Measurements from ENCODE around the gene ATP6V1E1.
A peak's percentile ranks its signal among the peaks of the same experiment; 100 is the strongest.
"Not testable (repeated sequence)": the region's sequence is repeated elsewhere in the genome, so short reads cannot be mapped to it uniquely, and the experiment has no call there.

Gene ATP6V1E1

DNA sequence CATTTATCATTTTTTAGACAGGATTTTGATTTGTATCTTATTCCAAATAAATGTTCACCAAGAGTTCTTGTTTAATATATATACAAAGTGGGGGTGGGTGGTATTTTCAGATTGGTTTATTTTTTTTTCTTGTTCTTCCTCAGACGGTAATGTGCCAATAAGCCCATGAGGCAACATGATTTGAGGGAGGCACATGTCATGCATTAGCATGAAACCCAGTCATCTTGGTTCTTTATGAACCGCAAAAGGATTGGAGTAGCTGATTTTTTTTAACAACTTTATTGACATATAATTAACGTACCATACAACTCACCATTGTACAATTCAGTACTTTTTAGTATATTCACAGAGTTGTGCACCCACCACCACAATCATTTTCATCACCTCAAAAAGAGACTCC is 12.7 kb upstream of the ATP6V1E1 start:
- no peak for DNase-seq (ENCODE audit: low read depth)
- no peak overlapping the region for H3K4me3 ChIP-seq (ENCODE audit: low read depth, low read length)
- TF ChIP-seq, protein P1, sequence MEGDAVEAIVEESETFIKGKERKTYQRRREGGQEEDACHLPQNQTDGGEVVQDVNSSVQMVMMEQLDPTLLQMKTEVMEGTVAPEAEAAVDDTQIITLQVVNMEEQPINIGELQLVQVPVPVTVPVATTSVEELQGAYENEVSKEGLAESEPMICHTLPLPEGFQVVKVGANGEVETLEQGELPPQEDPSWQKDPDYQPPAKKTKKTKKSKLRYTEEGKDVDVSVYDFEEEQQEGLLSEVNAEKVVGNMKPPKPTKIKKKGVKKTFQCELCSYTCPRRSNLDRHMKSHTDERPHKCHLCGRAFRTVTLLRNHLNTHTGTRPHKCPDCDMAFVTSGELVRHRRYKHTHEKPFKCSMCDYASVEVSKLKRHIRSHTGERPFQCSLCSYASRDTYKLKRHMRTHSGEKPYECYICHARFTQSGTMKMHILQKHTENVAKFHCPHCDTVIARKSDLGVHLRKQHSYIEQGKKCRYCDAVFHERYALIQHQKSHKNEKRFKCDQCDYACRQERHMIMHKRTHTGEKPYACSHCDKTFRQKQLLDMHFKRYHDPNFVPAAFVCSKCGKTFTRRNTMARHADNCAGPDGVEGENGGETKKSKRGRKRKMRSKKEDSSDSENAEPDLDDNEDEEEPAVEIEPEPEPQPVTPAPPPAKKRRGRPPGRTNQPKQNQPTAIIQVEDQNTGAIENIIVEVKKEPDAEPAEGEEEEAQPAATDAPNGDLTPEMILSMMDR (IDR thresholded peaks at IDR 0.05; ENCODE audit: low read depth, low read length, missing control alignments): no peak

DNA sequence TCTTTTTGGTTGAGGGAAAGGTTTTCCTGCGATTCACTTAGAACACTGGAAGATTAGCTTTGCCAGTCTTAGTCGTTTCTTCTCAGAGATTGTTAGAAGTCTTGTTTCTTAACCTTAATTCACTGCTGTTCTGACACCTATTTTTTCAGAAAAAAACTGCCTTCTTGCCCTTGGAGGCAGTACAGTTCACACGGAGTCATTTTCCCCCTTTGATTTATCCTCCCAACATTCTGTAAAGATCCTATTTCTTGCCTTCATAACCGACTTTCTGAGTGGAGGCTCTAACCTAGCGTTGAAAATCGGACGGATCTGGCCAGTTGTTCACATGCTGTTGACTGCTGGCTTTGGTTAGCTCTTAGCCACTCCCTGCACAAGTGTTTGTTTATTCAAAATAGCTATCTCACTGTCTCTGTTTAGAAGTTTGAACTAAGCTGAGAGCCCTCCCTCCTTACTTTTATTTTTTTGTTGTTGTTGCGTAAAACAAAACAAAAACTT is 10.7 kb upstream of the ATP6V1E1 start:
- TF ChIP-seq, protein P1 (IDR thresholded peaks at IDR 0.05; ENCODE audit: low read depth, low read length, missing control alignments): no peak
- DNase-seq (ENCODE audit: low read depth): no peak
- peak overlapping the region; percentile 68 for H3K4me3 ChIP-seq (ENCODE audit: low read depth, low read length)

DNA sequence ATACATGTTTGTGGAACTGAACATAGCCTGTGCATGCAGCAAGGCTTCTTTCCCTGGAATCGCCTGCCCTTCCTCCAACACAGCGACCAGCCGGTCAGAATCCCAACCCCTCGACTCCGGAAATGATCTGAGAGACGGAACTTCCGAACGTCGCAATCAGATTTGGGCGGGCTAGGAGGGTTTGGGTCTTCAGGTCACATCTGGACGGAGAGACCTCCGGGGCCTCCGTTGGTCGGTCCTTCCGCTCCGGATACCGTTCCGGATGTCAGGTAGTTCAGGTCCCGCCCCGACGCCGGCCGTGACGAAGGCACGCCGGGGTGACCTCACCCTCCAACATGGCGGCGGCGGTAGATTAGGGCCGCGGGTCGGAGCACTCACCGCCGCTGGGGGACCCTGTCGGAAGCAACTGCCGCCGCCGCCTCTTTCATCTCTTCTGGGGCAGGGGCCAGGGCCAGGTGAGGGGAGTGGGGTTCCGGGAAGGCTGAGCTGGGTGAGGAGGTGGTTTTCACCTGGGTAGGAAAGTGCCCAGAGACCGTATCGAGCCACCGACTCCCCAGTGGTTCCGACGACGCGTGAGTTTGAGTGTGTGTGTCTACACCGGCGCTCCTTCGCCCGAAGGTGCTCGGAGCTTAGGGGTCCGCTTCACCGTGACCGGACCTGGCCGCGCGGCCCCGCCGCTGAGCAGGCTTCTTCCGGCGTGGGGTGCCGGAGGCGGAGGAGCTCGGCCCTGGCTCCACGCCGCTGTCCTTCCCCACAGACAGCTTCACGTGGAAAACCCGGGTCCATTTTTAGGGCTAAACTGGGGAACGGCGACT is 10.1 kb upstream of the ATP6V1E1 start, which contains the start of gene BCL2L13:
Gene BCL2L13, plus strand, starts transcription at position 326 of the 815 bp plus-strand sequence. CDS start 16,955 bp downstream, outside the sequence.
- TF ChIP-seq, protein P1 (IDR thresholded peaks at IDR 0.05; ENCODE audit: low read depth, low read length, missing control alignments): no peak

DNA sequence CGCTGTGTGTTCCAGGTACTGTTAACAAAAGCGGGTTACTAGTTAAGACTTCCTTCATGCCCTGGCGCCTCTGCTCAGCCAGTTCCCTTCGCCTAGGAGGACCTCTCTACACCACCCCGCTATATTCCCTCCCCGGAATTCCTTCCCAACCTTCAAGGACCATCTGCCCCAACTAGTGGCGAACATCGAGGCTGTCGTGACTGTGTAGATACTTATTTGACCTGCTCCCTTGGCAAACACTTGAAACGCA is 9.6 kb upstream of the ATP6V1E1 start:
- peak overlapping the region; percentile 68 for H3K4me3 ChIP-seq (ENCODE audit: low read depth, low read length)
- TF ChIP-seq, protein P1 (IDR thresholded peaks at IDR 0.05; ENCODE audit: low read depth, low read length, missing control alignments): peak; percentile 15
- no peak for DNase-seq (ENCODE audit: low read depth)

More for the DNA sequence above, 10.1 kb upstream of the ATP6V1E1 start, which contains the start of gene BCL2L13:
- DNase-seq (ENCODE audit: low read depth): peak; percentile 80
- H3K4me3 ChIP-seq (ENCODE audit: low read depth, low read length): peak within 1 kb of the TSS; percentile 68

DNA sequence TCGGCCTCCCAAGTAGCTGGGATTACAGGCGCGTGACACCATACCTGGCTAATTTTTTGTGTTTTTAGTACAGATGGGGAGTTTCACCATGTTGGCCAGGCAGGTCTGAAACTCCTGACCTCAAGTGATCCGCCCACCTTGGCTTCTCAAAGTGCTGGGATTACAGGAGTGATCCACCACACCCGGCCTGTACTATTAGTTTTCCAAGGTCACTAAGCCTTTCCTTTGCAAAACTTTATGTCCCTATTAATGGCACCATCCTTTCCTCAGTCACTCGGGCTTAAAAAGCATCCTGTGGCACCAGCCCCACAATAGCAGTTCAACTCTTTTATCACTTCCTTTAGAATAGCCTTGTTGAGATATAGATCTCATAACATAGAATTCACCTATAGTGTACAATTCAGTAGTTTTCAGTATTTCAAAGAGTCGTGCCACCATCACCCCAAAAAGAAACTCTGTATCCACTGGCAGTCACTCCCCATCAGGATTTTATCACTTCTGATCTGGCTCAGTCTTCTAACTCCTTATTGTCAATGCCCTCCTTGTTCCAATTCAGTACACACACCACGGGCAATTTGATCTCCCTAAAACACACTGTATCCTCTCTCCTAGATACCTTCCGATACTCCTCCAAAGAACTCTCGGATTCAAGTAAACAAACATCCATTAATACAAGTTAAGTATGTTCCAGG is 9.1 kb upstream of the ATP6V1E1 start:
- TF ChIP-seq, protein P1 (IDR thresholded peaks at IDR 0.05; ENCODE audit: low read depth, low read length, missing control alignments): no peak
- DNase-seq (ENCODE audit: low read depth): no peak
- H3K4me3 ChIP-seq (ENCODE audit: low read depth, low read length): peak overlapping the region; percentile 68

DNA sequence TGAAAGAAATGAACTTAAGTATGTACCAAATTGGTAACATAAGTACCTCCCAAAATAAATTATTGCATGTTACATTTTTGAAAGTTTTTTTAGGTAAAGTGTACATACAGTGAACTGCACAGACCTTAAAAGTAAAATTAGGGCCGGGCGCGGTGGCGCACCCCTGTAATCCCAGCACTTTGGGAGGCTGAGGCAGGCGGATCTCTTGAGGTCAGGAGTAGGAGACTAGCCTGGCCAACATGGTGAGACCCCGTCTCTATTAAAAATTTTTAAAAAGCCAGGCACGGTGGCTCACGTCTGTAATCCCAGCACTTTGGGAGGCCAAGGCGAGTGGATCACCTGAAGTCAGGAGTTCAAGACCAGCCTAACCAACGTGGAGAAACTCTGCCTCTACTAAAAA is 8.3 kb upstream of the ATP6V1E1 start:
- DNase-seq (ENCODE audit: low read depth): not testable (repeated sequence)

DNA sequence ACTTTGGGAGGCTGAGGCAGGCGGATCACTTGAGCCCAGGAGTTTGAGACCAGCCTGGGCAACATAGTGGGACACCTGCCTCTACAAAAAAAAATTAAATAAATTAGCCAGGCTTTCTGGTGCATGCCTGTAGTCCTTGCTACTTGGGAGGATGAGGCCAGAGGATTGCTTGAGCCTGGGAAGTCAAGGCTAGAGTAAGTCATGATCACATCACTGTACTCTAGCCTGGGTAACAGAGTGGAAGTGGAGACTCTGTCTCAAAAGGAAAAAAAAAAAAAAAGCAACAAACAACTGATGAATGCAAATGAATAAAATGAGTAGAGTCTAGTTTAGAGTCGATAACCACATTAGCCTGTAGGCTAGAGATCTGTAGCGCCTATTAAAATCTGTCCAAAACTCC is 6.1 kb upstream of the ATP6V1E1 start:
- TF ChIP-seq, protein P1 (IDR thresholded peaks at IDR 0.05; ENCODE audit: low read depth, low read length, missing control alignments): no peak

More for the DNA sequence above, 8.3 kb upstream of the ATP6V1E1 start:
- H3K4me3 ChIP-seq (ENCODE audit: low read depth, low read length): not testable (repeated sequence)

More for the DNA sequence above, 6.1 kb upstream of the ATP6V1E1 start:
- H3K4me3 ChIP-seq (ENCODE audit: low read depth, low read length): no peak overlapping the region
- DNase-seq (ENCODE audit: low read depth): no peak

Measured in GM12864 (cell line).